B cell (primary cell): ENCODE data around the gene COL25A1. TPM values are rescaled to one million over a fixed set of nuclear protein-coding genes. Genes with fewer than 3 reads are reported as not detected.

Experiments used
- ATAC-seq: fragments of 200-7000 bp; cut with Tn5 transposase; one replicate; pipeline ENCODE4 v1.10.0; 2021; ENCODE audit warnings: low read depth, mild to moderate bottlenecking, moderate number of reproducible peaks, moderate library complexity
- CTCF ChIA-PET: fragments of 350-600 bp; sonication (Branson Sonifier 250); formaldehyde crosslinking; loops from one replicate; lab custom pipeline; 2021; ENCODE audit warnings: antibody characterized with exemption, inconsistent platforms; lab: Charles Lee
- POLR2A ChIA-PET: fragments of 350-600 bp; sonication (Branson Sonifier 250); formaldehyde crosslinking; loops from one replicate; lab custom pipeline; 2021; ENCODE audit warnings: antibody characterized with exemption; lab: Charles Lee
- DNase-seq: peaks from one replicate; pipeline ENCODE4 v3.0.0; 2013
- H2AFZ ChIP-seq: 2 replicates; pipeline ENCODE4 v1.6.1; 2012; ENCODE audit warnings: mild to moderate bottlenecking, low read depth, low read length; ENCODE audit not compliant: insufficient read depth, poor library complexity, severe bottlenecking
- H3K27ac ChIP-seq, 2 donors: 1 replicate in 1 of 2; 2 replicates in 1 of 2; pipeline ENCODE4 v1.5.1; 2012 to 2013; ENCODE audit warnings: low read length in 2 of 2, mild to moderate bottlenecking in 2 of 2, moderate library complexity in 1 of 2
- H3K27me3 ChIP-seq, 4 experiments: fragments of 200-600 bp in 1 of 4; sonication (generic) in 1 of 4; replicated peaks in 1 of 4; 1 replicate in 2 of 4; 2 replicates in 2 of 4; pipeline versions ENCODE4 v1.6.1 to v1.7.0; 2013 to 2016; ENCODE audit warnings: low read length in 3 of 4, mild to moderate bottlenecking in 2 of 4, mixed read lengths in 1 of 4, moderate library complexity in 1 of 4; ENCODE audit not compliant: insufficient read depth in 4 of 4, control insufficient read depth in 3 of 4; ENCODE audit errors: control extremely low read depth in 1 of 4
- H3K36me3 ChIP-seq, 2 experiments: replicated peaks in 1 of 2; 1 replicate in 1 of 2; 2 replicates in 1 of 2; pipeline versions ENCODE4 v1.6.1 to v1.7.1; 2013; ENCODE audit warnings: low read length in 1 of 2; ENCODE audit not compliant: insufficient read depth in 2 of 2, control insufficient read depth in 1 of 2; ENCODE audit errors: control extremely low read depth in 1 of 2, extremely low read depth in 1 of 2
- H3K4me1 ChIP-seq, 2 donors: fragments of 200-600 bp in 1 of 2; sonication (generic) in 1 of 2; 1 replicate in 1 of 2; 2 replicates in 1 of 2; pipeline versions ENCODE4 v1.5.1 to v1.6.1; 2013 to 2017; ENCODE audit warnings: low read length in 2 of 2; ENCODE audit not compliant: control insufficient read depth in 2 of 2, insufficient read depth in 2 of 2
- H3K4me2 ChIP-seq: replicated peaks from 2 replicates; pipeline ENCODE3; 2012; ENCODE audit warnings: mild to moderate bottlenecking, low read depth, low read length; ENCODE audit not compliant: poor library complexity, severe bottlenecking
- H3K4me3 ChIP-seq, 5 experiments: fragments of 200-600 bp in 1 of 5; sonication (generic) in 1 of 5; 1 replicate in 3 of 5; 2 replicates in 2 of 5; pipeline versions ENCODE4 v1.5.1 to v1.7.0; 2011 to 2016; ENCODE audit warnings: low read length in 4 of 5, mild to moderate bottlenecking in 4 of 5, low read depth in 2 of 5, control low read depth in 1 of 5, moderate library complexity in 1 of 5; ENCODE audit not compliant: insufficient read depth in 1 of 5; ENCODE audit errors: control extremely low read depth in 1 of 5, extremely low read depth in 1 of 5
- H3K79me2 ChIP-seq: fragments of 200-600 bp; sonication (generic); one replicate; pipeline ENCODE4 v1.6.0; 2016; ENCODE audit warnings: low read length; ENCODE audit not compliant: control insufficient read depth, insufficient read depth
- H3K9ac ChIP-seq: fragments of 200-600 bp; sonication (generic); 2 replicates; pipeline ENCODE4 v1.6.1; 2017; ENCODE audit warnings: mild to moderate bottlenecking, low read length, moderate library complexity
- H3K9me3 ChIP-seq, 3 donors: one replicate each; pipeline versions ENCODE4 v1.6.1 to v1.7.1; 2013; ENCODE audit warnings: low read length in 2 of 3; ENCODE audit not compliant: control insufficient read depth in 2 of 3, insufficient read depth in 1 of 3; ENCODE audit errors: control extremely low read depth in 1 of 3
- H4K20me1 ChIP-seq: 2 replicates; pipeline ENCODE4 v1.6.0; 2012; ENCODE audit warnings: mild to moderate bottlenecking, low read length; ENCODE audit not compliant: insufficient read depth, control insufficient read depth, poor library complexity, severe bottlenecking
- H3K27ac Mint-ChIP-seq: one replicate; pipeline ENCODE4 v1.8.0; 2021; ENCODE audit warnings: mixed read lengths
- H3K27me3 Mint-ChIP-seq: one replicate; pipeline ENCODE4 v1.8.0; 2021; ENCODE audit warnings: mixed read lengths
- H3K4me1 Mint-ChIP-seq: one replicate; pipeline ENCODE4 v1.8.0; 2021; ENCODE audit warnings: mixed read lengths
- H3K4me3 Mint-ChIP-seq: one replicate; pipeline ENCODE4 v1.8.0; 2021; ENCODE audit warnings: mixed read lengths
- H3K9me3 Mint-ChIP-seq: one replicate; pipeline ENCODE4 v1.8.0; 2022; ENCODE audit warnings: mixed read lengths; ENCODE audit not compliant: insufficient read depth
- CTCF ChIP-seq: fragments of 200-600 bp; IDR thresholded peaks from one replicate; pipeline ENCODE4 v1.8.0; 2022; ENCODE audit warnings: antibody characterized with exemption, mild to moderate bottlenecking
- EZH2 ChIP-seq: IDR thresholded peaks from 2 replicates; pipeline ENCODE4 v1.6.1; 2012; ENCODE audit warnings: borderline replicate concordance, low read depth, mild to moderate bottlenecking, moderate library complexity, low read length; ENCODE audit not compliant: insufficient read depth, poor library complexity, severe bottlenecking
- WGBS: methylation state at CpG from one replicate; pipeline ENCODE4 v1.1.5; 2013; ENCODE audit warnings: missing lambda C conversion rate; ENCODE audit not compliant: insufficient coverage; 5-methylcytosine and 5-hydroxymethylcytosine counted together
- intact Hi-C: fragments of 100-400 bp; cut with micrococcal nuclease; formaldehyde crosslinking; loops from one replicate; pipeline ENCODE4 v1.10.0; 2022
- polyA plus RNA-seq: library from polyadenylated mRNA; depleted of rRNA; stranded (reverse); fragments of >200 nt; gene quantifications from 2 replicates; pipeline ENCODE4 v1.2.3, GENCODE V29; 2012
- total RNA-seq, 2 donors: library from RNA; stranded (reverse); fragments of 120-200 nt in 1 of 2; gene quantifications; 1 replicate in 1 of 2; 2 replicates in 1 of 2; pipeline versions ENCODE4 v1.2.3 to v1.2.4, GENCODE V29; 2013 to 2022

The COL25A1 gene
- total and polyA plus RNA-seq, 2 donors (not counting 1 experiment from before 2014, with no cell fraction given), result not detected

- ATAC-seq (no peak), DNase-seq (no peak)
- Histone ChIP-seq H4K20me1 (no peaks in the 10 kb centered on the region), H3K9me3 (peaks cover 0 to 4% (median 0%) of the 10 kb centered on the region in 3 donors), H3K4me1 (no peaks in the 10 kb centered on the region), H3K36me3 (no peaks in the 10 kb centered on the region), H3K79me2 (no peaks in the 10 kb centered on the region), H3K27me3 (no peaks in the 10 kb centered on the region), H3K9ac (no peak overlapping the region), H3K4me3 (no peak overlapping the region), H3K4me2 (no peak overlapping the region), H3K27ac (no peak overlapping the region), H2AFZ (no peak overlapping the region)
- ChIA-PET CTCF (no interaction called here), POLR2A (interaction anchor here (0.7 kb wide), 1 partner anchor 1724 kb away, joined by 4 read pairs; no protein-coding TSS in a partner anchor)
- TF ChIP-seq EZH2 (no peak), CTCF (no peak)
- no peak overlapping the region for H3K27ac Mint-ChIP-seq
- intact Hi-C loops, result no loop called here
- no peak overlapping the region for H3K4me3 Mint-ChIP-seq
- no peaks in the 10 kb centered on the region for H3K9me3 Mint-ChIP-seq
- 88% methylated on average over 6 of the region's 8 CpGs for WGBS
- H3K27me3 Mint-ChIP-seq, result peaks cover 3% of the 10 kb centered on the region
- no peaks in the 10 kb centered on the region for H3K4me1 Mint-ChIP-seq
Observed at GRCh38 chr4:108786351-108786750, 516.1 kb downstream of the COL25A1 start.

GRCh38 chr4:108783665-108784463, 518.6 kb downstream of the COL25A1 start:
- H2AFZ ChIP-seq, result no peak overlapping the region
- TF ChIP-seq EZH2 (no peak), CTCF (no peak)
- Mint-ChIP-seq H3K4me3 (no peak overlapping the region), H3K27me3 (peaks cover 3% of the 10 kb centered on the region), H3K27ac (no peak overlapping the region), H3K4me1 (no peaks in the 10 kb centered on the region), H3K9me3 (no peaks in the 10 kb centered on the region)
- no peaks in the 10 kb centered on the region for H3K36me3 ChIP-seq
- ChIA-PET CTCF (no interaction called here), POLR2A (no interaction called here)
- no peak overlapping the region for H3K27ac ChIP-seq
- H3K27me3 ChIP-seq, result no peaks in the 10 kb centered on the region
- no CpG with 5 or more reads among the region's 3 CpGs for WGBS
- H4K20me1 ChIP-seq, result no peaks in the 10 kb centered on the region
- DNase-seq, result no peak
- intact Hi-C loops, result no loop called here
- no peak for ATAC-seq
- no peaks in the 10 kb centered on the region for H3K79me2 ChIP-seq
- no peak overlapping the region for H3K4me2 ChIP-seq
- H3K4me1 ChIP-seq, result no peaks in the 10 kb centered on the region
- no peaks in the 10 kb centered on the region for H3K9me3 ChIP-seq
- H3K4me3 ChIP-seq, result no peak overlapping the region
- no peak overlapping the region for H3K9ac ChIP-seq
